HG03060 (cell line): Measurements from ENCODE around the gene TFAP2A.

Source experiments
- ATAC-seq: cut with Tn5 transposase; IDR thresholded peaks from one replicate; pipeline ENCODE4 v1.9.1; 2021; ENCODE audit warnings: low read depth, moderate number of reproducible peaks; ENCODE audit not compliant: unreplicated experiment

Gene TFAP2A

DNA sequence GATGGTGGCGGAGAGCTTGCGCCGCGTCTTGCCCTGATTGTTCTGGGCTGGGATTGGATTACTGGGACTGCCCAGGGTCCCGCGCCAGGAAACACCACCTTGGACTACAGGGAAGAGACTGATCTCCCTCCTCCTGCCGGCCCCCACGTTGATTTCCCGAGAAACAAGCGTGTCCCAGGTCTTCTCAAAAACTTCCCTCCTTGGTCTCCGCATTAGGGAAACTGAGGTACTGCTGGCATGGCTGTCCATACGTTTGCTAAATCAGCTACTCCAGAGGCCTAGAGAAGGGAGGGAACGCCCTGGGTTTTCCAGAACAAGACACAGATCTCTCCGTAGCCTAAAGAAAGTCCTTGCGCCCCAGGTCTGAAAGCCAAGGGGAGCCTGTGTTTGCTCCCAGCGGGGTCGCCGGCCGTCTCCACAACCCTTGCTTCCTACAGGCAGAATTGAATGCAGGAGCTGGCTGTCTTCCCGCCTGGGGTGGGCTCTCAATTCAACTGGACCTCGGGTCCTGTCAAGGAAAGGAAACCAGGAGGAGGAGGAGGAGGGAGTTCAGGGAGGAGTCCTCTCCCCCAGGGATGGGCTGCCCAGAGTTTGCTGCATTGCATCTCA, 29.2 kb downstream of the TFAP2A start:
- no peak for ATAC-seq

DNA sequence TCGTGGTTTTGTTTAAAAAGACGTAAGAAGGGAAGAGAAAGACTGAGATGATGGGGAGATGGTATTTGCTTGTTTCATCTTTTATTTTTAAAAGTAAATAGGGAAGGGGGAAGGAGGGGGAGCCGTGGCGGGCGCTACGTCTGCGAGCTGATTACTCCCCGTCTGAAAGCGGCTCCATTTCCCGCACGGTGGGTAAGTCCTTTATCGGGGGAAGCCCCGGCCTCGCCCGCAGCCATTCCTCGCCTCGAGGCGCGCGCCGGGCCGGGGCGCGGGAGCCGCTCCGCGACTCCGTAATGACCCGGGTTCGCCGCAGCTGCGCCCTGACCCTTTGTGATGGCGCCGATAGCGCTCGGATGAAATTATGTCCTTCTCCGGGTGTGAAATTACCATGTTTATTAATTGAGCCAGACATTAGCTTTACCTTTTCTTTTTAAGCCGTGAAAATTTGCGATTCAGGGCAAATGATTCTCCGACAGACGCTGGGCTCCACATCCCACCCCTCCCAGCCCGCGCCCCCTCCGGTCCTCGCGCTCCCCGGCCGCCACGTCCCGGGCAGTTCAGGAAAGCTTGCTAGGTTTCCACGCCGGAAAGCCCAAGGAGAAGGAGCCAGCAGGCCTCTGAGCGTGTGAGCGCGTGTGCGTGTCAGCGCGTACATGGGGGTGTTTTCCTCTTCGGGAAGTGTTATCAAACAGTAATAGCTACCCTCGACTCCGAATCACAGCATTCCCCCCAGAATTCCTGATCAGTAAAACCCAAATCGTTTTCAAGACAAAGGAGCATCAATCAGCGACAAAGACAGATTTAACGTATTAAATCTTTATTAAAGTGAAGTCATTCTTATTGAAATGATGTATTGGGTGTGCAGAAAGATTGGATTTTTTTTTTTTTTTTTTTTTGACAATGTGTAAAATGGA, 30.0 kb downstream of the TFAP2A start:
- no peak for ATAC-seq

- ATAC-seq: no peak
These were observed 30.7 kb downstream of the TFAP2A start for GRCh38 chr6:10384091-10384609.

DNA sequence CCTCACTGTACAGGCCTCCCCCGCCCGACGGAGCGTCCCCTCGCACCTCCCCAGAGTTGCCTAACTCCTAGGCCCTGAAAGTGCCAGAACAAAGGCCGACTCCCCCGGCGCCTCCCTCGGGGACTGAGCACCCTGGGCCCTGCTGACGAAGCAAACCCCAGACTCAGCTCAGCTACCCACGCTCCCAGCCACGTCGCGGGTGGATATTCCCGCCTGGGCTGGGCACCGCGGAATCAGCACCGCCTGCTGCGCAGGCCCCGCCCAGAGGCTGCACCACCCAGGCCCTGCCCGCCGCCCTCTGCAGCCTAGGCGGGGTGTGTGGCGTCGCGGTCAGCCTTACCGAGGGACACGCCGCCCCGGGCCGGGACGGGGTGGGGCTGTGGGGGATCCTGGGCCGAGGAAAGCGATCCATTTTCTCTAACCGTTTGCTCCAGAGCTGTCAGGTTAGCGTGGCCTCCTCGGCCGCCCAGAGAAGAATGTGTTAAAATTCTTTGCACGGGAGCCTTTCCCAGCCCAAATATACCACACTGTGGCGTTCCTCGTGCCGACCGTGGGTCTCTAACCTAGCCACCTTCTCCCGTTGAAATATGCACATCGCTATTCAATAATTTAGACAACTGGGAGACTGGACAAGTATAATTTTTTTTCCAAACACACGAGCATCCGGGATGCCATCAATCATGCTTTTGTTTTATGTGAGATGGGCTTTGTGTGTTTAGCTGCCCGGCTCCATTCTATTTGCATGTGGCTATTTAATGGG, 31.4 kb downstream of the TFAP2A start:
- no peak for ATAC-seq

DNA sequence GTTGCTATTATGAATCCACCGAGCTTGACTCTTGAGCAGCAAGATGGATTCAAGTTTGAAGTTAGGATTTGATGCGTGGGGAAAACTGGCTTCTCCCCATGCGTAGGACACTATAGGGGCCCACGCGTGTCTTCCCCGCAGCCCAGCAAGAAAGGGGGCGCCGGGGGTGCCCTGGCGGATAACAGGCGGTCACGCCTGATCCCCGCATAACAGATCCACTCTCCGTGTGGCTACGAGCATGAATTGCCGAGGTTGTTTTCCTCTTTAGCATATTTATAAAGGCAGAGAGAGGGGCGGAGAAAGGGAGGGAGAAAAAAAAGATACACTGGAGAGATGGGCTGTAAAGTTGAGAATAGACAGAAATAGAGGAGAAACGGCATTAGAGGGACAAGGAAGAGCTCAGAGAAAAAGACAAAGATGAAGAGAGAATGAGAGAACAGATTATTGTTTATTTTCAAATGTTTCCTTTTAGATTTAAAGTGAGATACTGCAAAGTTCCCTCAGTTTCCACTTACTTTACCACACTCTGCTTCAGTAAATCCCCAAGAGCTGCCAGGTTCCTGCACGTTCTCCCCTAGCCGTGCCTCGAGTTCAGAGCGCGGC, 32.0 kb downstream of the TFAP2A start:
- no peak for ATAC-seq

DNA sequence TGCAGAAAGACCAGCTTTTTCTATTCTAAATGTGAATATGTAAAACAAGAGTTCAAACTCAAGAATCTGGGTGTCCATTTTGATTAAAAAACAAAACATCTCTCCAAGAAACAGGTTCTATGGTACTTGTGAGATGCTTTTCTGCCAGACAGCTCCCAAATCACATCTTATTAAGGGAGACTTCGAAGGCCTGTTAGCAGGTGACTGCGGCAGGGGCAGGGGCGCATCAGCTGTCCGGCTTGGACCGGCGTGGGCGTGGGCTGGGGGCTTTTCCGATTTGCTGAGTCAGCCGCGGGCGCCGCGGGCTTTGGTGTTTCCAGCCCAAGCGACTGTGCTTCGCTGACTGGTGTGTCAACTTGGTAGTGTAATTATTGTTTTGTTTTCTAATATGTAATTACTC, 32.6 kb downstream of the TFAP2A start:
- no peak for ATAC-seq

DNA sequence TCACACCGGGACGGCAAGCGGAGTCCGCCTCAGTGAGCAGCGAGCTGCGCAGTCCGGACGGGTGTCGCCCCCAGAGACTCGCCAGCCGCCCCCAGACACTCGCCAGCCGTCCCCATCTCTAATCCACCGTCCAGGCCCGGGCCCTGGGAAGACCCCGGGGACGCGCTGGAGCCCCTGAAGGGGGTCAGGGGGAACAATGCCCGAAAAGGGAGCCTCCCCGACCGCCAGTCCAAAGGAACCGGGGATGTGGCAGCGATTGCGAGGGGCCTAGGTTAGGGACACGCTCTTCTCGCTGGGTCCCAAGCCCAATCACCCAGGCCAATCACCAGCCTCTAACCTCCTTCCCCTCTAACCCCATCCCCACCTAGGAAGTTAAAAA, 33.1 kb downstream of the TFAP2A start:
- ATAC-seq: no peak

- ATAC-seq: no peak
These were observed 33.6 kb downstream of the TFAP2A start for GRCh38 chr6:10381133-10381829.

- no peak for ATAC-seq
These were observed 39.4 kb downstream of the TFAP2A start for GRCh38 chr6:10375391-10375969.

DNA sequence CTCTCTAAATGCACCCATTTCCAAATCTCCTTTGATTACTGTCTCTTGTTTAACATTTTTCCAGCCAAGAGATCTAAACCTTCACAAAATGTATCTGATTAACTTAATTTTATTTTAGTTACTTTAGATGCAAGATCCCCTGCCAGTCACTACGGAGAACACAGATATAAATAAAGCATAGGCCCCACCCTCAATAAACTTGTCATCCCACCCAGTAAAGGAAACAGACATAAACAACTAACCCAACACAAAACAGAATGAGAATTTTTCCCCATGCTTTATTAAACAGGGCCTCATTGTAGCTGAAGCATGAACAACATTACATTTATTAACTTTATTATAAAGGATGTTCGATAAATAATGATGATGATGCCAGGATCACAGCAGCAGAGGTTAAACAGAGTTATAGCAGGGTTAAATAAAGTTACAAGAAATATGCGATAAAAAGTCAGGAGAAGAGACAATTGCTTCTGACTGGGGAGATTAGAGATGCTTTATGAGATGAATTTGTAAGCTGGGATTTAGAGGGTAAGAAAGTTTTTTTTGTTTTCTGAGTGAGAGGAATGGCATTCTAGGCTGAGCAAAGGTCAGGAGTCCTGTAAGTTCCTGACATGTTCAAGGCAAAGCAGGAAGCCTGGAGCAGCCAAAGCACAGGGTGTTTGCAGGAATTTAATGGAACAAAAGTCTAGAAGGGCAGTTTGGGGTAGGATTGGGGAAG, 41.1 kb downstream of the TFAP2A start:
- ATAC-seq: no peak

DNA sequence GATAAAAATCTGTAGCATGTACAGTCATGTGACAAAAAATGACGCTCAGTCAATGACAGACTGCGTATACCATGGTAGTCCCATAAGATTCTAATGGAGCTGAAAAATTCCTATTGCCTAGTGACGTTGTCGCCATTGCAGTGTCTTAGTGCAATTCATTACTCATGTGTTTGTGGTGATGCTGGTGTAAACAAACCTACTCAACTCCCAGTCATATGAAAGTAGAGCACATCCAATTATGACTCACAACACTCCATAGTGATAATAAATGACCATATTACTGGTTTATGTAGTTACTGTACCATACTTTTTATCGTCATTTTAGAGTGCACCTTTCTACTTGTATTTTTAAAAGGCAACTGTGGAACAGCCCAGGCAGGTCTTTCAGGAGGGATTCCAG, 45.0 kb downstream of the TFAP2A start:
- ATAC-seq: no peak

DNA sequence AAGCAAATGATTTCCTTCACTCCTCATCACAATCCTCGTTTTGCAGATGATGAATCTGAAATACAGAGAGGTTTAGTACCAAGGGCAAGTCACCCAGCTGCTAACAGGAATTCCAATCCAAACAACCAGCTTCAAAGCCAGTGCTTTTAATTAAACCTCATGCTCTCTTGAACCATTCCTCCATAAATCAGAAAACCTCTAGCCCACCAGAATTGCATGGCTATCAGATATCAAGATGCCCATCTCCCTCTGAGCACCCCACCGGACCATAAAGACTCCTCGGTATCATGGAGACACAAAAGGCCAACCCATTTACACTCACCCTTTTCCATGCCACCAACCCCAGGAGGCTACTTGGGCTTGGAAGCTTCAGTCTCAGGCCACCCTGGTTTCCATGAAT, 46.0 kb downstream of the TFAP2A start:
- no peak for ATAC-seq

DNA sequence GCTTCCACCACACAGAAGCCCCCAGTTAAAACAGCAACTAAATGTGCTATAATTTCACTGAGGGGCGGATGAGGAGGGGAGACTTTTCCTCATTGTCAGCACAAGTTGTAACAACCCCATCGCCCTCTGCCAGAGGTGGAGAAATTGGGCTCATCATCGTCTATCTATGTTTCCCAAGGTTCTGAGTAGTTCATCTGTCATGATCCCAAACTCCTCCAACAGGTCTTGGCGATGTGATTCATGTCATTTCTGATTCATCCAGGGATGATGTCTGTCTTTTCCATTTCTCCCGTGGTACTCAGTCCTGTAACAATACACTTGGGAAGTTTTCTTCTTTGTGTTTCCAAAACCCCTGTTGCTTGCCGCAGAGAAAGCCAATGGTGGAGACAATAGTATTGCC, 51.0 kb downstream of the TFAP2A start:
- no peak for ATAC-seq

- ATAC-seq: no peak
These were observed 52.6 kb downstream of the TFAP2A start for GRCh38 chr6:10362300-10362699.

DNA sequence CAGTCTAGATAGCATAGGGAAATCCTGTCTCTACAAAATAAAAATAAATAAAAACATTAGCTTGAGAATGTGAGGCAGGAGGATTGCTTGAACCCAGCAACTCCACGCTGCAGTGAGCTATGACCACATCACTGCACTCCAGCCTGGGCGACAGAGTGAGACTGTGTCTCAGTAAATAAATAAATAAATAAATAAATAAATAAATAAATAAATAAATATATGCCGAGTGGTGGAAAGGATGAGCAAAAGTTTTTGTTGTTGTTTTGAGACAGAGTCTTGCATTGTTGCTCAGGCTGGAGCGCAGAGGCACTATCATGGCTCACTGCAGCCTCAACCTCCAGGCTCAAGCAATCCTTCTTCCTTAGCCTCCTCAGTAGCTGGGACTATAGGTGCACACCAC, 53.4 kb downstream of the TFAP2A start:
- no peak for ATAC-seq

DNA sequence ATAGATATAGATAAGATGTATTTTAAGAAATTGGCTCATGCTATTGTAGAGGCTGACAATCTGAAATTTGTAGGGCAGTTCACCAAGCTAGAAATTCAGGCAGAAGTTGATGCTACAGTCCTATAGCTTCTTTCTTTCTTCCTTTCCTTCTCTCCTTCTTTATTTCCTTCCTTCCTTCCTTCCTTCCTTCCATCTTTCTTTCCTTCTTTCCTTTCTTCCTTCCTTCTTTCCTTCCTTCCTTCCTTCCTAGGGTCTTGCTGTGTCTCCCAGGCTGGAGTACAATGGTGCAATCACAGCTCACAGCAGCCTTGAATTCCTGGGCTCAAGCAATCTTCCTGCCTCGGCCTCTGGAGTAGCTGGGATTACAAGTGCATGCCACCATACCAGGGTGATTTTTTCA, 55.3 kb downstream of the TFAP2A start:
- ATAC-seq: no peak

GRCh38 chr6:10355115-10355702, 59.7 kb downstream of the TFAP2A start:
- ATAC-seq: peak; percentile 41

DNA sequence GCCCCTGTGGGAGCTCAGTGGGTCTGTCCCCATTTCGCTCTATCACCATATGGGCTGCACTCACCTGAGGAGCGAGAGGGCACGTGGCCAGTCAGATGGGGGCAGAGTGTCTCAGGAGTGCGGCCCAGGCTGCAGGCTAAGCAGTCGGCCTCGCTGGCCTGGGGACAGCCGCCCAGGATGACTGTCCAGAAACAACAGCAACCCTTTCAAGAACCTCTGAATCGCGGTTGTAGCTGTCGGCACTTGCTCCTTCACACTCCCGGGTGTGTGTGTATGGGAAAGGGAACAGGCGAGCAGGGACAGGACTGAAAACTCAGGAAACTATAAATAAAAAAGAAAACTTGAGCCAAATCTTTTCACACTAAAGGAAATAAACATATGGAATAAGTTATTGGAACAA, 63.1 kb downstream of the TFAP2A start:
- no peak for ATAC-seq

- ATAC-seq: no peak
These were observed 64.2 kb downstream of the TFAP2A start for GRCh38 chr6:10350720-10351119.
